Activated naive CD8-positive, alpha-beta T cell treated with anti-CD3 and anti-CD28 coated beads for 36 hours (primary cell): ENCODE results near the gene MBNL2. TPM values are rescaled to one million over a fixed set of nuclear protein-coding genes. Genes with fewer than 3 reads are reported as not detected.

ENCODE experiments used
- DNase-seq: peaks from one replicate; pipeline ENCODE4 v3.0.0; 2021
- H3K27ac Mint-ChIP-seq: one replicate; pipeline ENCODE4 v1.8.0; 2022; ENCODE audit warnings: mild to moderate bottlenecking, moderate library complexity, mixed read lengths
- H3K27me3 Mint-ChIP-seq: one replicate; pipeline ENCODE4 v1.8.0; 2022; ENCODE audit warnings: mild to moderate bottlenecking, mixed read lengths
- H3K36me3 Mint-ChIP-seq: one replicate; pipeline ENCODE4 v1.8.0; 2021; ENCODE audit warnings: mild to moderate bottlenecking, mixed read lengths
- H3K4me1 Mint-ChIP-seq: one replicate; pipeline ENCODE4 v1.8.0; 2021; ENCODE audit warnings: mixed read lengths
- H3K4me3 Mint-ChIP-seq: one replicate; pipeline ENCODE4 v1.8.0; 2022; ENCODE audit warnings: mild to moderate bottlenecking, moderate library complexity, mixed read lengths
- H3K9me3 Mint-ChIP-seq: one replicate; pipeline ENCODE4 v1.8.0; 2022; ENCODE audit warnings: mixed read lengths
- total RNA-seq, 2 experiments: library from RNA; stranded (reverse); gene quantifications; one replicate each; pipeline ENCODE4 v1.2.3, GENCODE V29; 2021

The MBNL2 gene
- total RNA-seq, 2 experiments from 2014 or later: 12.5 to 13.6 TPM

- Mint-ChIP-seq H3K4me1 (no peaks in the 10 kb centered on the region), H3K36me3 (peaks cover 3% of the 10 kb centered on the region), H3K4me3 (no peak overlapping the region), H3K9me3 (no peaks in the 10 kb centered on the region), H3K27ac (no peak overlapping the region), H3K27me3 (no peaks in the 10 kb centered on the region)
- DNase-seq: no peak
Measured at GRCh38 chr13:97395447-97396136, 173.5 kb downstream of the MBNL2 start.

GRCh38 chr13:97397267-97397666 is 175.1 kb downstream of the MBNL2 start:
- no peak for DNase-seq
- Mint-ChIP-seq H3K4me1 (no peaks in the 10 kb centered on the region), H3K27me3 (no peaks in the 10 kb centered on the region), H3K4me3 (no peak overlapping the region), H3K9me3 (peaks cover 7% of the 10 kb centered on the region), H3K27ac (no peak overlapping the region), H3K36me3 (peaks cover 7% of the 10 kb centered on the region)

GRCh38 chr13:97401421-97401820 is 179.3 kb downstream of the MBNL2 start:
- Mint-ChIP-seq H3K36me3 (peaks cover 7% of the 10 kb centered on the region), H3K27me3 (peaks cover 6% of the 10 kb centered on the region), H3K4me3 (no peak overlapping the region), H3K9me3 (peaks cover 7% of the 10 kb centered on the region), H3K27ac (no peak overlapping the region), H3K4me1 (no peaks in the 10 kb centered on the region)
- DNase-seq: no peak

- peaks cover 7% of the 10 kb centered on the region for H3K36me3 Mint-ChIP-seq
Measured at GRCh38 chr13:97403893-97404750, 182.0 kb downstream of the MBNL2 start.

GRCh38 chr13:97407540-97407939 is 185.4 kb downstream of the MBNL2 start:
- no peaks in the 10 kb centered on the region for H3K4me1 Mint-ChIP-seq
- no peaks in the 10 kb centered on the region for H3K36me3 Mint-ChIP-seq
- H3K4me3 Mint-ChIP-seq: no peak overlapping the region
- no peak for DNase-seq
- no peaks in the 10 kb centered on the region for H3K9me3 Mint-ChIP-seq
- peaks cover 16% of the 10 kb centered on the region for H3K27me3 Mint-ChIP-seq
- no peak overlapping the region for H3K27ac Mint-ChIP-seq

More at GRCh38 chr13:97403893-97404750, 182.0 kb downstream of the MBNL2 start:
- peaks cover 15% of the 10 kb centered on the region for H3K27me3 Mint-ChIP-seq
- no peak for DNase-seq
- no peak overlapping the region for H3K4me3 Mint-ChIP-seq
- H3K4me1 Mint-ChIP-seq: no peaks in the 10 kb centered on the region
- peaks cover 7% of the 10 kb centered on the region for H3K9me3 Mint-ChIP-seq
- H3K27ac Mint-ChIP-seq: no peak overlapping the region

- no peak for DNase-seq
- H3K4me1 Mint-ChIP-seq: no peaks in the 10 kb centered on the region
- no peak overlapping the region for H3K27ac Mint-ChIP-seq
- H3K4me3 Mint-ChIP-seq: no peak overlapping the region
- no peaks in the 10 kb centered on the region for H3K9me3 Mint-ChIP-seq
- H3K27me3 Mint-ChIP-seq: peaks cover 16% of the 10 kb centered on the region
- H3K36me3 Mint-ChIP-seq: no peaks in the 10 kb centered on the region
Measured at GRCh38 chr13:97408938-97409337, 186.8 kb downstream of the MBNL2 start.

- H3K36me3 Mint-ChIP-seq: no peaks in the 10 kb centered on the region
- H3K4me1 Mint-ChIP-seq: no peaks in the 10 kb centered on the region
- no peak for DNase-seq
- no peaks in the 10 kb centered on the region for H3K9me3 Mint-ChIP-seq
- H3K27ac Mint-ChIP-seq: no peak overlapping the region
- no peak overlapping the region for H3K4me3 Mint-ChIP-seq
- peaks cover 10% of the 10 kb centered on the region for H3K27me3 Mint-ChIP-seq
Measured at GRCh38 chr13:97411984-97412383, 189.9 kb downstream of the MBNL2 start.

- peaks cover 9% of the 10 kb centered on the region for H3K27me3 Mint-ChIP-seq
- H3K4me1 Mint-ChIP-seq: no peaks in the 10 kb centered on the region
- no peaks in the 10 kb centered on the region for H3K36me3 Mint-ChIP-seq
- no peak overlapping the region for H3K27ac Mint-ChIP-seq
- H3K4me3 Mint-ChIP-seq: no peak overlapping the region
- no peak for DNase-seq
- H3K9me3 Mint-ChIP-seq: no peaks in the 10 kb centered on the region
Measured at GRCh38 chr13:97413694-97414093, 191.6 kb downstream of the MBNL2 start.

- Mint-ChIP-seq H3K9me3 (no peaks in the 10 kb centered on the region), H3K4me1 (no peaks in the 10 kb centered on the region), H3K4me3 (no peak overlapping the region), H3K27ac (no peak overlapping the region), H3K27me3 (peaks cover 3% of the 10 kb centered on the region), H3K36me3 (no peaks in the 10 kb centered on the region)
- DNase-seq: no peak
Measured at GRCh38 chr13:97414392-97414791, 192.3 kb downstream of the MBNL2 start.

- no peaks in the 10 kb centered on the region for H3K4me1 Mint-ChIP-seq
- no peaks in the 10 kb centered on the region for H3K9me3 Mint-ChIP-seq
- H3K4me3 Mint-ChIP-seq: no peak overlapping the region
- no peaks in the 10 kb centered on the region for H3K36me3 Mint-ChIP-seq
- H3K27me3 Mint-ChIP-seq: peaks cover 3% of the 10 kb centered on the region
- no peak for DNase-seq
- H3K27ac Mint-ChIP-seq: no peak overlapping the region
Measured at GRCh38 chr13:97417698-97418097, 195.6 kb downstream of the MBNL2 start.

- H3K4me3 Mint-ChIP-seq: no peak overlapping the region
- no peak overlapping the region for H3K27ac Mint-ChIP-seq
- H3K9me3 Mint-ChIP-seq: no peaks in the 10 kb centered on the region
- no peak for DNase-seq
- peaks cover 5% of the 10 kb centered on the region for H3K27me3 Mint-ChIP-seq
- no peaks in the 10 kb centered on the region for H3K36me3 Mint-ChIP-seq
- no peaks in the 10 kb centered on the region for H3K4me1 Mint-ChIP-seq
Measured at GRCh38 chr13:97422118-97423054, 200.3 kb downstream of the MBNL2 start.

- no peak for DNase-seq
- peaks cover 5% of the 10 kb centered on the region for H3K27me3 Mint-ChIP-seq
- H3K9me3 Mint-ChIP-seq: no peaks in the 10 kb centered on the region
- no peak overlapping the region for H3K27ac Mint-ChIP-seq
- no peaks in the 10 kb centered on the region for H3K4me1 Mint-ChIP-seq
- H3K4me3 Mint-ChIP-seq: no peak overlapping the region
- no peaks in the 10 kb centered on the region for H3K36me3 Mint-ChIP-seq
Measured at GRCh38 chr13:97423300-97424045, 201.3 kb downstream of the MBNL2 start.

- Mint-ChIP-seq H3K27me3 (peaks cover 5% of the 10 kb centered on the region), H3K27ac (no peak overlapping the region), H3K9me3 (no peaks in the 10 kb centered on the region), H3K36me3 (no peaks in the 10 kb centered on the region), H3K4me3 (no peak overlapping the region), H3K4me1 (no peaks in the 10 kb centered on the region)
- no peak for DNase-seq
Measured at GRCh38 chr13:97425590-97425989, 203.5 kb downstream of the MBNL2 start.

- no peak overlapping the region for H3K4me3 Mint-ChIP-seq
- DNase-seq: no peak
Measured at GRCh38 chr13:97426695-97427094, 204.6 kb downstream of the MBNL2 start.

More at GRCh38 chr13:97426695-97427094, 204.6 kb downstream of the MBNL2 start:
- H3K9me3 Mint-ChIP-seq: no peaks in the 10 kb centered on the region
- H3K27me3 Mint-ChIP-seq: peaks cover 5% of the 10 kb centered on the region
- peaks cover 2% of the 10 kb centered on the region for H3K4me1 Mint-ChIP-seq
- H3K36me3 Mint-ChIP-seq: no peaks in the 10 kb centered on the region
- no peak overlapping the region for H3K27ac Mint-ChIP-seq
